Effector CD4-positive, alpha-beta T cell (primary cell): ENCODE data around the gene SYNE1.
"Not testable (repeated sequence)": the region's sequence is repeated elsewhere in the genome, so short reads cannot be mapped to it uniquely, and the experiment has no call there.

Experiments used
- DNase-seq: peaks from one replicate; pipeline ENCODE4 v3.0.0-alpha.2; 2020

The SYNE1 gene

DNA sequence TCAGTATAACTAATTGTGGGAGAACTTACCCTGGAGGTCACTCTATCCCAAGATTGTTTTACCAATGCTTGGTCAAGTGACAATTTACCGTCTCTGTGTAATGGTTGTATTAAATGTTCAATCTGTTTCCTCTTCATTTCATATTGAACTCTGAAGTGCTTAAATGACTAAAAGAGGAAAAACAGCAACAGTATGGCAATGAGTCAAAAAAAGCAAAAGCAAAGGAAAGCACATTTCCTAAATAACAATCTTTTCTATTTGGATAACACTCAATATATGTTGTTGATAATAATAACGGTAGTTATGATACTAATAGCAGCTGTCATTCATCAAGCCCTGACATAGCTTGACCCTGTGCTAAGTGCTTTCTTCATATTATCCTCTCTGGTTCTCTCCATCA is 152.4 kb downstream of the SYNE1 start:
- DNase-seq = no peak

DNA sequence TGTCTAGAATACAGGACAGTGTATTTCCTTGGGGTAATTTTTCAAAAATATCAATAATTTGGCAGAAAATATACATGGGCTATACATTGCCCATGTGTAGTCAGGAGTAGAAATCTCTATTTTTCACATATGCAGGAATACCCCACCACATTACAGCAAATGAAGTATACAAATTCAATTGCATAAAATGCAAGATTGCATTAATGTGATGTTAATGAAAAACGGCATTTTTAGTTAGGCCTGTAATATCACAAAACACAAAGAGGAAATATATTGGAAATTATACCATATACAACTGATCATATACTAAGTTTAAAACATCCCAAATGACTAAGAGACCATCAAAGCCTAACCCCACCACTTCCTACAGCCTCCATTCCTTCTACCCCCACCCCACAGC is 154.9 kb downstream of the SYNE1 start:
- no peak for DNase-seq

GRCh38 chr6:152478377-152479010 is 158.7 kb downstream of the SYNE1 start:
- no peak for DNase-seq

DNA sequence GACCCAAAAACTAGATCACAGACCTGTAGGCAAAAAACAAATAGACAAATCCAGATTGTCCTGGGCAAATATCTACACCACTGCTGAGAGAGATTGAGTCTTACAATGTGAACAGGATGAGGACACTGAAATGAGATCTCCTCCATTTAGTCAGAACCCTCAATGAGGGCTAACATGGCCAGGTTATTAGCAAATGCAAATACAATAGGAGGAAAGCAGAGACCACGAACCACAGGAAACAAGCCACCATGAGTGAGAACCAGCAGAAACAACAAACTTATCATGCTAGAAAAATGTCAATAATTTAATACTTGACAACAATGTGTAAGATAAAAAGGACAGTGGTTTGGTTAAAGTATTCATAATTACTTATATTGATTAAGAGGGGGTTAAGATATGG is 162.8 kb downstream of the SYNE1 start:
- no peak for DNase-seq

DNA sequence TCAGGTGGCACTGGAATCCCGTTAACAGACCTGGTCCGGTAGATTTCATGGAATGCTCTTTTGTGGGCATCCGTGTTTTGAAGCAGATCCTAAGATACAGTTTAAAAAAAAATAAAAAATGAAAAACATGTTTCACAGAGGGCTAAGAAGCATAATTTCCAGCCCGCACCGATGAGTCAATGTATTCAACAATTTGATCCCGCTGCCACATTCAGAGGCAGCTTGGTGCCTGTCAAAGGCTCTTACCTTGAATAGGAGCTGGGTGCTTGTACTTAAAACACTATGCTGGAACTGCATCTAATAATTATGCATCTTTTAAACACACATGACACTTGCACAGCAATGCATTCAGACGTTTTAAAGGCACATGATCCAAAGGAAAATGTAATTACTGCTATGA is 164.8 kb downstream of the SYNE1 start:
- no peak for DNase-seq

GRCh38 chr6:152471456-152472265 is 165.5 kb downstream of the SYNE1 start:
- DNase-seq = no peak

- DNase-seq = no peak
These were observed 174.0 kb downstream of the SYNE1 start for GRCh38 chr6:152463164-152463563.

DNA sequence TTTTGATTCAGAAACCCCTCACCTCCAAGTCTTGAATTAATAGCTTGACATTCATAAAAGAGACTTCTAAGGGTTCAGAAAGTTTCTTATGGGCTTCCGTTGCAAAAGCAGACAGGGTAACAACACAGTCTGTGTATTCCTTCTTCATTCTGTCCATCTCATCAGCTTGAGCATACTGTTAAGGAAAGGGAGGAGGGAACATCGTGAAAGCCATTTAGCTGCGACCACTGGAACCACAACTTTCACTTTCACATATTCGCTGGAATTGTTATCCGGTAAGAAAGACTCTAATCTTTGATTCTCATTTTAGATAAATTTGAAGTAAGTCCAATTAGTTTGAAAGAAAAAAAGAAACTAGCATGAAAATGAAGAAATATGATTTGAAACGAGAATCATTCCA is 174.4 kb downstream of the SYNE1 start:
- DNase-seq = no peak

- DNase-seq = no peak
These were observed 175.6 kb downstream of the SYNE1 start for GRCh38 chr6:152461556-152461955.

DNA sequence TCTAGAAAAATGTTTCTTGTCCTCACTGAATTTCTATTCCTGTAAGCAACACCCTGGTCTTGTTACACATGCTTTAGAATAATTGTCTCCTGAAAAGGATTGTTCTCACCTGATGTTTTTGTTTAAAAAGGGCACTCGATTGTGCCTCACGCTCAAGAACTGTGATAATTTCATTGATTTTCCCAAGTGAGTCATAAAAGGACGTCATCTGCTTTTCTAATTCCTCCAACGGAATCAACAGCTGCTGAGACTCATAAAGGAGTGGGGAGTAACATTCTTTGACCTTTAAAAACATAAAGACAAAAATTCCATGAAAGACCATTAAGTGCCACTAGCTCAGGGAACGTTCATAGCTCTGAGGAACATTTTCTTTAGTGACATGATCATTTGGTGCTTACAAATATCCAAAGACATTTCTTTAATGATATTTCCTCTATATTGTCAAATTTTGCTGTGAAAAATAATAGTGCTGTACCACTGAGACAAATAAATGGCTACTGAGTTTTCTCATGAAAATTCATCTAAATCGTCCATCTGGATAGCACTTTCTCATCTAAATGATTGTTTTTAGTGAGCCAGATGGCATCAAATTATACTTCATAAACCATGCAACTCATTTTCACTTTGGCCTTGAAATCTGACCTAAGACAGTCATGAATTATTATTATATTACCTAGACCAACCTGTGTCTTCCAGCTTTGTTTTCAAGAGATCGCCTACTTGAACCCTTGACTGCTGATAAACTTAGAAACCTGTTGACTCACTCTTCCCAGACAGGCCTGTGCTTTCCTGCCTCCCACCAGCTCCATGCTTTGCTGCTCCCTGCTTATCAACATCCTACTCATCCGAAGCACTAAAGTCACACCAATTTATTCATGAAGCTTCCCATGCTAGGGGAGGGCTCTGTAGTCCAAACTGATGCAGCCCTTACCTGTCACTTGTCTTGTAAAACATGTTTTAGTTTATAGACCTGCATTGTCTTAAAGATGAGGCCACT is 178.2 kb downstream of the SYNE1 start:
- DNase-seq = no peak

- no peak for DNase-seq
These were observed 179.1 kb downstream of the SYNE1 start for GRCh38 chr6:152457949-152458624.

DNA sequence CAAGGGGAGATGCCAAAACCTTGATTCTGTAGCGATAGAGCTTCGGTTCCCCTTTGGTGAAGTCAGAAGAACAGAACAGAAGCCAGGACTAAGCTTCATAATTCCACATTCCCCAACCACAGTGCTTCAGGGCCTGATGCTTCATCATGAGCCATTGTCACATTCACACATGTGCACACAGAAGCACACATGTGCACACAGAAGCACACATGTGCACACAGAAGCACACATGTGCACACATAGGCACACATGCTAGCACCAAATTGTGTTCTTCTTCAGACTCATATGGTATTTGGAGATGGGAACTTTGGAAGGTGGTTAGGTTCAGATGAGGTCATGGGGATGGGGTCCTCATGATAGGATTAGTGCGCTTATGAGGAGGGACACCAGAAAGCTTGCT is 183.2 kb downstream of the SYNE1 start:
- DNase-seq = no peak

DNA sequence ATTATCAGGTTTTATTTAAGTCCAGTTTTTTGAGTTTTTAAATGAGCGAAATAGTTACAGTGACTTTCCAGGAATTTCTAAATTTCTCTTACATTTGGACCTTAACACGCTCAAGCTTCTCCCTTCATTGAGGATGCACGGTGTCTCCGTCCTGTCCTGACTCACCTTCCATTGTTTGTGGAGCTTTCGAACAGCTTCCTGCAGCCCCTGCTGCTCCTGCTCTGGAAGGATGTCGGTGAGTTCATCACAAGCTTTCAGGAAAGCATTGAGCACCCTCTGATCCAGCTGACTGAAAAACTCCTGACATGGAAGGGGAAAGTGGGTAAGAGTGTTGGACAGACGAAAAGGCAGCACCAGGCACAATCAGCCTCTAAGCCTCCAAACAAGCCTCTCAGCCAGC is 183.7 kb downstream of the SYNE1 start:
- DNase-seq = no peak

- no peak for DNase-seq
These were observed 184.5 kb downstream of the SYNE1 start for GRCh38 chr6:152452639-152453038.

DNA sequence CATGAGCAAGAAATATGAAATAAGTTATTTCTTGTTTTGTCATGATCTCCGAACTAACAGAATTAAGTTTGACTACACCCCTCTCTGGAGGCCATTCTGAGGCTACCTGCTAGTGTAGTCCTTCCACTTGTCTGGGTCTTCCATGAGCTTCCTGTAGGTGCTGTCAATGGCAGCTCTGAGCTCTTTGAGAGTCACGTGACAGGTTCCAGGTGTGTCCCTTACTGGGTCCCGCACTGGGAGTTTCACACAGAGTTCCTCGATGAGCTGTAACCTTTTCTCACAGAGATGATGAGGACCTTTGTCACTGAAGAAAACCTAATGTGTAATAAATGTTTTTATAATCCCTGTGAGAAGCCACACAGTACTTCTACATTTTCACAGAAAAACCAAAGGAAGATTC is 186.6 kb downstream of the SYNE1 start:
- DNase-seq = no peak

DNA sequence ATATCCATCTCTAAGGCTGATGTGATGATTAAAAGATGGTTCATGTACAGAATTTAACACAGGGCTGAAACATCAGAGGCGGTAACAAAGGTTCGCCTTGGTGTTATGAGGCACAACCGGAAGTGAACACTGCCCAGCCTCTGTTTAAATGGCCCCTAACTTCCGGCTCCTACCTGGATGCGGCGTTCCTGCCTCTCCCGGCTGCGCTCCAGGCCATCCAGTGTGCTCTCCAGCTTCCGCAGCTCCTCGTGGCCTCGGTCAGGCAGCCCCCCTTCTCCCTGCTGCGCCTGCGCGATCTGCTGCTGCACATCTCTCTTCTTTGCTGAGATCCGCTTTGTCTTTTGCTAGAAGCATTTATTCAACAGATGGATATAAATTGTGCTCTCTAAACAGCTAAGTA is 195.3 kb downstream of the SYNE1 start:
- DNase-seq = no peak

- DNase-seq = no peak
These were observed 201.3 kb downstream of the SYNE1 start for GRCh38 chr6:152435816-152436215.

GRCh38 chr6:152432758-152433157 is 204.4 kb downstream of the SYNE1 start:
- DNase-seq = no peak

DNA sequence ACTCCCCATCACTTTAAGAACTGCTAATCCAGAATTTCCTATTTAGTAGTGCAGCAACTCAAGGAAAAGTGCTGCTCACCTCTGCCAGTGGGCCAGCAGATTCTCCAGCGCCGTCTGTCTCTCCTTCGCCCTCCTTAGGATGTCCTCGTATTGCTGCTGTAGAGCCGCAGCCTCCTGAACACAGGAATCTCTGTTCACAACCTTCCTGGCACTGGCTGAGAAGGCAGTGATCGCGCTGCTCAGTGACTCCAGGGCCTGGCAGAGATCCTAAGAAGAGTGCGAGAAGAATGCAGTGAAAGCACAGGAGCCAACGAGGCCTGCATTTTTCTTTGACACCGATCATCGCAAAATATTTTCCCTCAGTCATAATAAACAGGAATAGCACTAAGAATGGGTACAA is 209.0 kb downstream of the SYNE1 start:
- no peak for DNase-seq

- no peak for DNase-seq
These were observed 210.9 kb downstream of the SYNE1 start for GRCh38 chr6:152426276-152426675.

DNA sequence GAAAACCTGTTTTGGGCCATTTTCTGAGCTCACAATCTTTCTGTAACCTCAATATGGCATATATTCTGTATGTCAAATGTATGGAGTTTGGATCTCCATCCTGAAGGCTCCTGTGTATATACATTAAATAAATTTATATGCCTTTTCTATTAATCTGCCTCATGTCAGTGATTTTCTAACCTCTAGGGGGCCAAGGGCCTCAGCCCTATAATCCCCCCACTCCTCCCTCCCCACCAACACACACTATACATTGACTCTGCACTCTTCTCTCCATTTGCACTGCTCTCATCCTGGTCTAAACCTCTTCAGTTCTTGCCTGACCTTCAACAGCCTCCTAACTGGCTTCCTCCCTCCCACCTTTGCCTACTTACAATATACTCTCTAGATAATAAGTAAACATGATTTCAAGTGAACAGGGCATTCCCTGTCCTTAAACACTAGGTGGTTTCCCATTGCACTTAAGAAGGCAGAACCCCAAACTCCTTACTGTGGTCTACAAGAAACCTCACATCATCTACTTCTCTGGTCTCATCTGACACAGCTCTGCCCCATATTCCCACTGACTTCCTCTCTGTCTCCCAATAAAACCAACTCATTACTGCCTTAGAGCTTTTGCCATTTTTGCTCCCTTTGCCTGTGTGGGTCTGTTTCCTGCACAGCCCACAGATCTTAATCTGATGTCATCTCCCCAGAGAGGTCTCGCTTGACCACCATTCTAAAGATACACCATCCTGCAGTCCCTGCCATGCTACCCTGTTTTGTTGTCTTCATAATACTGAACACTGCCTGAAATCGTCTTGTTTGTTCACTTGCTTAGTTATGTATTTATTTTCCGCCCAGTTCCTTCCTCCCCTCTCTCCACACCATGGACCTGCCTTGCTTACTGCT is 213.7 kb downstream of the SYNE1 start:
- DNase-seq = no peak

DNA sequence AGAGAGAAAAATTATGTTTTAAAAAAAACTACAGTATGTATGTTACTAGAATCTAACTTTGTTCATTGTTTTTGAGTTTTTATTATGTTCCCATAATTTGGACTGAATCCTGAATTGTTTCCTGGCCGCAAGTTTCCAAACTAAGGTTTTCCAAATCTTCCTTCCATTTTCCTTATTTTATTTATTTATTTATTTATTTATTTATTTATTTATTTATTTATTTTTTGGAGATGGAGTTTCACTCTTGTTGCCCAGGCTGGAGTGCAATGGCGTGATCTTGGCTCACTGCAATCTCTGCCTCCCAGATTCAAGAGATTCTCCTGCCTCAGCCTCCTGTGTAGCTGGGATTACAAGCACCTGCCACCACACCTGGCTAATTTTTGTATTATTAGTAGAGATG is 215.7 kb downstream of the SYNE1 start:
- not testable (repeated sequence) for DNase-seq
